Measurements from ENCODE around the gene SLC35F2. TPM values are rescaled to one million over a fixed set of nuclear protein-coding genes. Genes with fewer than 3 reads are reported as not detected.

Gene SLC35F2
- total RNA-seq, 2 donors from 2014 or later, result 18.8 to 23.6 TPM

DNA sequence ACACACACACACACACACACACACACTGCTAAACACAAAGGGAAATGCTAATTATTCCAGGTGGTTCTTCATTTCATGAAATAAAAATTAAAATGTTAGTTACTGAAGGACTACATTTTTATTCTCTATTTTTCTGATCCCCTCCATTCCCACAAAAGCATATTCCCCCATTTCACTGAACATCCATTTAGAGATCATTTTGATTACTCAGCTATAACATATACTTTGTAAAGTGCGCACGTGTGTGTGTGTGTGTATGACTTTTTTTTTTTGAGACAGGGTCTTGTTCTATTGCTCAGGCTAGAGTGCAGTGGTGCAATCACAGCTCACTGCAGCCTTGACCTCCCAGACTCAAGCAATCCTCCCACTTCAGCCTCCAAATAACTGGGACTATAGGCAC lies 42.6 kb downstream of the SLC35F2 start:
- Mint-ChIP-seq H3K4me1 (no peaks in the 10 kb centered on the region), H3K36me3 (ENCODE audit: low read depth) (no peaks in the 10 kb centered on the region), H3K4me3 (no peak overlapping the region), H3K27me3 (ENCODE audit: insufficient read depth) (no peaks in the 10 kb centered on the region), H3K27ac (no peak overlapping the region), H3K9me3 (peaks cover 1% of the 10 kb centered on the region)
- H3K9ac ChIP-seq (ENCODE audit: extremely low read depth, low read length, poor library complexity, severe bottlenecking), result no peak overlapping the region
- H3K4me1 ChIP-seq (ENCODE audit: control insufficient read depth, insufficient read depth, low read length), result no peaks in the 10 kb centered on the region
- H3K27ac ChIP-seq (ENCODE audit: low read depth, low read length), result no peak overlapping the region
- no peaks in the 10 kb centered on the region for H3K9me3 ChIP-seq (ENCODE audit: control insufficient read depth, low read length)
- no peak for TF ChIP-seq CTCF (conservative IDR thresholded peaks at IDR 0.05)
- no peak for DNase-seq
- no peak overlapping the region for H3K4me3 ChIP-seq (ENCODE audit: low read length)
- no CpG with 5 or more reads among the region's 2 CpGs for WGBS, 2 experiments (ENCODE audit: insufficient coverage in 1 of 2, insufficient read length in 1 of 2)
- peaks cover 7% of the 10 kb centered on the region for H3K36me3 ChIP-seq (ENCODE audit: control insufficient read depth, insufficient read depth, low read length)
- no peaks in the 10 kb centered on the region for H3K27me3 ChIP-seq (ENCODE audit: control insufficient read depth, insufficient read depth, low read length, poor library complexity, severe bottlenecking)

GRCh38 chr11:107810875-107811274 lies 47.7 kb downstream of the SLC35F2 start:
- no peak overlapping the region for H3K27ac ChIP-seq (ENCODE audit: low read depth, low read length)
- DNase-seq, result no peak
- no peaks in the 10 kb centered on the region for H3K27me3 ChIP-seq (ENCODE audit: control insufficient read depth, insufficient read depth, low read length, poor library complexity, severe bottlenecking)
- Mint-ChIP-seq H3K36me3 (ENCODE audit: low read depth) (peaks cover 21% of the 10 kb centered on the region), H3K4me1 (no peaks in the 10 kb centered on the region), H3K27me3 (ENCODE audit: insufficient read depth) (no peaks in the 10 kb centered on the region), H3K9me3 (no peaks in the 10 kb centered on the region), H3K4me3 (no peak overlapping the region), H3K27ac (no peak overlapping the region)
- no peak overlapping the region for H3K4me3 ChIP-seq (ENCODE audit: low read length)
- H3K9me3 ChIP-seq (ENCODE audit: control insufficient read depth, low read length), result no peaks in the 10 kb centered on the region
- H3K36me3 ChIP-seq (ENCODE audit: control insufficient read depth, insufficient read depth, low read length), result peaks cover 21% of the 10 kb centered on the region
- no peak for TF ChIP-seq CTCF (conservative IDR thresholded peaks at IDR 0.05)
- no peaks in the 10 kb centered on the region for H3K4me1 ChIP-seq (ENCODE audit: control insufficient read depth, insufficient read depth, low read length)
- H3K9ac ChIP-seq (ENCODE audit: extremely low read depth, low read length, poor library complexity, severe bottlenecking), result no peak overlapping the region

GRCh38 chr11:107808521-107808920 lies 50.1 kb downstream of the SLC35F2 start:
- TF ChIP-seq CTCF (conservative IDR thresholded peaks at IDR 0.05), result no peak
- Histone ChIP-seq H3K36me3 (ENCODE audit: control insufficient read depth, insufficient read depth, low read length) (peaks cover 36% of the 10 kb centered on the region), H3K27ac (ENCODE audit: low read depth, low read length) (no peak overlapping the region), H3K27me3 (ENCODE audit: control insufficient read depth, insufficient read depth, low read length, poor library complexity, severe bottlenecking) (no peaks in the 10 kb centered on the region), H3K4me3 (ENCODE audit: low read length) (no peak overlapping the region), H3K4me1 (ENCODE audit: control insufficient read depth, insufficient read depth, low read length) (no peaks in the 10 kb centered on the region), H3K9me3 (ENCODE audit: control insufficient read depth, low read length) (no peaks in the 10 kb centered on the region), H3K9ac (ENCODE audit: extremely low read depth, low read length, poor library complexity, severe bottlenecking) (no peak overlapping the region)
- Mint-ChIP-seq H3K27me3 (ENCODE audit: insufficient read depth) (no peaks in the 10 kb centered on the region), H3K36me3 (ENCODE audit: low read depth) (peaks cover 30% of the 10 kb centered on the region), H3K27ac (no peak overlapping the region), H3K9me3 (no peaks in the 10 kb centered on the region), H3K4me3 (no peak overlapping the region), H3K4me1 (no peaks in the 10 kb centered on the region)
- 94 to 96% methylated on average over 3 to 4 of the region's 4 CpGs for WGBS, 2 experiments (ENCODE audit: insufficient coverage in 1 of 2, insufficient read length in 1 of 2)
- DNase-seq, result no peak

All from endodermal cell (in vitro differentiated cells).